Right cardiac atrium (tissue), 5 donors: ENCODE measurements around the gene RGS6. TPM values are rescaled to one million over a fixed set of nuclear protein-coding genes. Genes with fewer than 3 reads are reported as not detected.
A peak's percentile ranks its signal among the peaks of the same experiment; 100 is the strongest.

ENCODE experiments used
- ATAC-seq, 2 donors: fragments of 200-7000 bp; cut with Tn5 transposase; one replicate each; pipeline versions ENCODE4 v1.8.0 to v1.9.1; 2020; ENCODE audit warnings: moderate library complexity in 2 of 2, mild to moderate bottlenecking in 1 of 2
- DNase-seq, 3 donors: peaks; one replicate each; pipeline ENCODE4 v3.0.0-alpha.2; 2020
- H3K27ac ChIP-seq: one replicate; pipeline ENCODE4 v1.5.1; 2013; ENCODE audit warnings: mild to moderate bottlenecking, low read length, control low read depth, moderate library complexity
- H3K27me3 ChIP-seq: one replicate; pipeline ENCODE4 v1.6.1; 2013; ENCODE audit not compliant: control insufficient read depth, insufficient read depth
- H3K4me1 ChIP-seq: one replicate; pipeline ENCODE4 v1.6.1; 2013; ENCODE audit warnings: low read length; ENCODE audit not compliant: control insufficient read depth, insufficient read depth
- H3K4me3 ChIP-seq: one replicate; pipeline ENCODE4 v1.5.1; 2013; ENCODE audit warnings: low read length, control low read depth
- H3K9me3 ChIP-seq: one replicate; pipeline ENCODE4 v1.6.1; 2013; ENCODE audit warnings: low read length; ENCODE audit not compliant: control insufficient read depth
- WGBS: extraction: QIAGEN DNeasy Blood & Tissue Kit; methylation state at CpG from one replicate; pipeline ENCODE4 v1.1.7; 2013; 5-methylcytosine and 5-hydroxymethylcytosine counted together
- intact Hi-C, 4 donors: fragments of 100-400 bp; cut with DNase I; formaldehyde crosslinking; loops; one replicate each; pipeline versions ENCODE4 v1.11.0 to v1.14.0; 2022 to 2023
- polyA plus RNA-seq: library from polyadenylated mRNA; stranded (reverse); fragments of 200-250 nt; gene quantifications from one replicate; pipeline ENCODE4 v1.2.3, GENCODE V29; 2013
- total RNA-seq, 4 donors: library from RNA; stranded (reverse); fragmentation: NEBNext Ultra II Directional; extraction: Animal tissue kit (Norgen Biotek cat#: 25700); gene quantifications; one replicate each; pipeline ENCODE4 v1.2.1, GENCODE V29; 2021
- donor health status: healthy with polysubstance abuse.
- donor health status: DM: no; HTN: yes; CAD: no.
- donor health status: DM: no; HTN: no; CAD: no.
- donor health status: DM: no; HTN: yes; CAD: no; lungs with severe emphysema.
- donor health status: DM: yes; HTN: yes; CAD: no.

RGS6 gene
- total and polyA plus RNA-seq, 5 donors = 12.7 to 51.4 (median 24.5) TPM

- no peak overlapping the region for H3K27ac ChIP-seq
- no peak for DNase-seq
- H3K4me1 ChIP-seq = peaks cover 1% of the 10 kb centered on the region
- intact Hi-C loops = no loop called here
- no peak for ATAC-seq
- 72% methylated on average over 9 of the region's 9 CpGs for WGBS
- no peaks in the 10 kb centered on the region for H3K9me3 ChIP-seq
- no peaks in the 10 kb centered on the region for H3K27me3 ChIP-seq
- no peak overlapping the region for H3K4me3 ChIP-seq
Measured at GRCh38 chr14:72075649-72076334, 143.6 kb downstream of the RGS6 start.

GRCh38 chr14:72081137-72081536 is 148.9 kb downstream of the RGS6 start:
- ATAC-seq (no peak), DNase-seq (no peak)
- Histone ChIP-seq H3K27ac (no peak overlapping the region), H3K27me3 (no peaks in the 10 kb centered on the region), H3K9me3 (no peaks in the 10 kb centered on the region), H3K4me1 (no peaks in the 10 kb centered on the region), H3K4me3 (no peak overlapping the region)
- WGBS = 98% methylated on average over 1 of the region's 1 CpG
- intact Hi-C loops = no loop called here

- ATAC-seq (no peak), DNase-seq (no peak)
- H3K4me1 ChIP-seq = peaks cover 2% of the 10 kb centered on the region
- no peak overlapping the region for H3K27ac ChIP-seq
- 93% methylated on average over 8 of the region's 8 CpGs for WGBS
- intact Hi-C loops = no loop called here
- no peaks in the 10 kb centered on the region for H3K27me3 ChIP-seq
- no peak overlapping the region for H3K4me3 ChIP-seq
- H3K9me3 ChIP-seq = no peaks in the 10 kb centered on the region
Measured at GRCh38 chr14:72084935-72085334, 152.7 kb downstream of the RGS6 start.

- ATAC-seq (no peak), DNase-seq (no peak)
- Histone ChIP-seq H3K27ac (no peak overlapping the region), H3K27me3 (no peaks in the 10 kb centered on the region), H3K4me3 (no peak overlapping the region), H3K4me1 (peaks cover 2% of the 10 kb centered on the region), H3K9me3 (no peaks in the 10 kb centered on the region)
- 40% methylated on average over 4 of the region's 4 CpGs for WGBS
- intact Hi-C loops = no loop called here
Measured at GRCh38 chr14:72089625-72090024, 157.4 kb downstream of the RGS6 start.

DNA sequence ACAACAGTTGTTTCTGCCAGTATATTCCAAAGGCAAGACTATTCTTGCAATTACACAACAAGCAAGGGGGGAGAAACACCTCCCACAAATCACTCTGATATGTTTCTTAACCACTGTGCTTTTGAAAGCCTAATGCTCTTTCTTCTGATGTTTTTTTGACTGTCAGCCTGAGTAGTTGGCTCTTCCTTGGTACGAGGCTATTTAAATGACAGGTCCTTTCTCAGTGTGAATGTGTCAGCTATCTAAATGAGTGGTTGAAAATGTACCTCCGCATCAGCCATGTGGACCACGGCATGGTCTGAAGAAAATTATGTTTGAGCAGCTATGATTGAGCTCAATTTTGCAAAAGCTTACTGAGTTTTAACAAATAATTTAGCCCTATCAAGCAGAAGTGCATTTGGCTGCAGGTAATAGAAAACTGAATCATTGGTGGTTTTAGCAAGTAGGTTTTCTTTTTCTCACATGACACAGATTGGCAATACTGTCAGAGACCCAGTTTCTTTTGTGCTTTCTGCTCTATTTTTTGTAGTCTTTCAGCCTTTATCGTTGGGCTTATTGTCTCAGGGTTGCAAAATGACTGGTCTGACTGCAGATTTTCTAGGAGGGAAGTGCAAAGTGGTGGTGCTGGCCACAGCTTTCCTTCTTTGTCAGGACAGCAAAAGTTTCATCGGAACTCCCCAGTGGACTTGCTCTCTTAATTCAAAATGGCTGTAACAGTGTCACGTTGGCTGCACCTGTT is 162.8 kb downstream of the RGS6 start:
- no peak overlapping the region for H3K4me3 ChIP-seq
- H3K27ac ChIP-seq = no peak overlapping the region
- intact Hi-C loops = no loop called here
- DNase-seq (no peak), ATAC-seq (no peak)
- peaks cover 5% of the 10 kb centered on the region for H3K4me1 ChIP-seq
- H3K27me3 ChIP-seq = no peaks in the 10 kb centered on the region
- WGBS = 74% methylated on average over 6 of the region's 6 CpGs
- H3K9me3 ChIP-seq = no peaks in the 10 kb centered on the region

DNA sequence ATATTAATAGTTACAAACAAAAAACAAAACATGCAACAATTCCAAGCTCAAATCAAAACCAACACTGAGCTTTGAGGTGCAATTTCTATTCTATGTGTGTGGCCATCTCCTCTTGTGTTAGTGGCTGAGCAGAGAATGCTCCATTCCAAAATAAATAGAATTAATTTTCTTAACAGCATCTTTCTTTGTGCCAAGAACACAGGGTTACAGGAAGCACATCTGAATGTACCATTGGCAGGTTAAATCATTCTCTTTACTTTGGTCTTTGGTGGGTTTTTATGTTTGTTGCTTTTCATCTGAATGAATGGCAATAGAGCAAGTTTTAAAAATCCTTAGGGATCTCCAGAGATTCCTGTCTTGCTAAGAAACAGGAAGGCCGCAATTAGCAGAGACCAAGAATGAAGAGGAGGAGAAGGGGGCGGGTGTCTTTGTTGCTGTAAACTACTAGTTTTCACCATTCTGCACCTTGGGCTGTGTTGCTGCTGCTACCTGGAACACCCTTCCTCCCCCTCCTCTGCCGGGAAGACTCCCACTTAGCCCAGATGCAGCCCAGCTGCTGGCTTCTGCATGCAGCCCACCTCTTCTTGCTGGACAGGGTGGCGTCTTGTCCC is 165.0 kb downstream of the RGS6 start:
- Histone ChIP-seq H3K27me3 (no peaks in the 10 kb centered on the region), H3K4me3 (no peak overlapping the region), H3K27ac (no peak overlapping the region), H3K9me3 (no peaks in the 10 kb centered on the region), H3K4me1 (peaks cover 5% of the 10 kb centered on the region)
- intact Hi-C loops = no loop called here
- DNase-seq = no peak
- ATAC-seq = no peak
- 63% methylated on average over 4 of the region's 4 CpGs for WGBS

- 35% methylated on average over 4 of the region's 4 CpGs for WGBS
- H3K4me3 ChIP-seq = no peak overlapping the region
- no peak overlapping the region for H3K27ac ChIP-seq
- intact Hi-C loops = no loop called here
- peaks cover 5% of the 10 kb centered on the region for H3K4me1 ChIP-seq
- H3K9me3 ChIP-seq = no peaks in the 10 kb centered on the region
- no peak for ATAC-seq
- H3K27me3 ChIP-seq = no peaks in the 10 kb centered on the region
- no peak for DNase-seq
Measured at GRCh38 chr14:72098210-72098609, 166.0 kb downstream of the RGS6 start.

- H3K9me3 ChIP-seq = no peaks in the 10 kb centered on the region
- no peak overlapping the region for H3K4me3 ChIP-seq
- no peak for ATAC-seq
- 71% methylated on average over 3 of the region's 3 CpGs for WGBS
- no peak overlapping the region for H3K27ac ChIP-seq
- H3K4me1 ChIP-seq = peaks cover 5% of the 10 kb centered on the region
- H3K27me3 ChIP-seq = no peaks in the 10 kb centered on the region
- intact Hi-C loops = no loop called here
- no peak for DNase-seq
Measured at GRCh38 chr14:72099566-72099965, 167.3 kb downstream of the RGS6 start.

DNA sequence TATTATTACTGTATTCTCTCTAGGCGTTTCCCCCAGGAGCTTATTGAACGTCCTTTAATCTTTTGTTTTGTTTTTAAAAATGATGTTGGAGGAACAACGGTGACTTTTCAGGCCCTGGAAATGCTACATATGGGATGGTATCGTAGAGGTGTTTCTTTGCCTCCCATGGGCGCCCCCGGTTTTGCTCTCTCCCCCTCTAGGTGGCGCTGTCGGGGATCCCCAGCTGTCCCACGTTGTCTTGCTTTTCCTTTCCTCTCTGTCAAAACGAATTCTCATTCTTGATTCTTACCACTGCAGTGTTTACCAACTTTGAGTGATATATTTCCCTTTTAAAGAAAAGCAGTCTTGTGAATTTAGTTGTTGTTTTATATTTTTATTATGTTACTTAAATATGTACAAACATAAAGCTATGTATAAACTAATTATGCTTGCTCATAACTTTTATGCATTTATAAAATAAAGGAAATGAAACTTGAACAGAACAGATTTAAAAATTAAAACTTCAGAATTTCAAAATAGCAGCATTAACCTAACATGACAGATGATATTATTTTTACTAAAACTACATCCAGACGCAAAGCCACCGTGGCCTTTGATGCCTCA is 171.9 kb downstream of the RGS6 start:
- DNase-seq = peak in 2 of 3 donors; percentile 44 to 65
- no peak for ATAC-seq
- Histone ChIP-seq H3K27me3 (no peaks in the 10 kb centered on the region), H3K4me3 (no peak overlapping the region), H3K4me1 (no peaks in the 10 kb centered on the region), H3K9me3 (no peaks in the 10 kb centered on the region), H3K27ac (no peak overlapping the region)
- 56% methylated on average over 12 of the region's 12 CpGs for WGBS
- intact Hi-C loops = no loop called here

GRCh38 chr14:72111911-72112310 is 179.7 kb downstream of the RGS6 start:
- 87% methylated on average over 7 of the region's 7 CpGs for WGBS
- intact Hi-C loops = no loop called here
- H3K27me3 ChIP-seq = no peaks in the 10 kb centered on the region
- no peak for ATAC-seq
- H3K9me3 ChIP-seq = no peaks in the 10 kb centered on the region
- H3K27ac ChIP-seq = no peak overlapping the region
- no peaks in the 10 kb centered on the region for H3K4me1 ChIP-seq
- H3K4me3 ChIP-seq = no peak overlapping the region
- DNase-seq = no peak

- intact Hi-C loops = no loop called here
- ATAC-seq = no peak
- WGBS = 56% methylated on average over 3 of the region's 3 CpGs
Measured at GRCh38 chr14:72118841-72119240, 186.6 kb downstream of the RGS6 start.

More at GRCh38 chr14:72118841-72119240, 186.6 kb downstream of the RGS6 start:
- no peak for DNase-seq
- Histone ChIP-seq H3K27ac (no peak overlapping the region), H3K9me3 (no peaks in the 10 kb centered on the region), H3K4me1 (no peaks in the 10 kb centered on the region), H3K27me3 (no peaks in the 10 kb centered on the region), H3K4me3 (no peak overlapping the region)
